GM12891 (cell line): ENCODE measurements around the gene TCTN3.

Experiments
- PAX5 ChIP-seq: IDR thresholded peaks from 2 replicates; pipeline ENCODE4 v1.6.1; 2011; ENCODE audit warnings: low read length, moderate library complexity, mild to moderate bottlenecking; ENCODE audit not compliant: insufficient read depth, severe bottlenecking
- POLR2A ChIP-seq: IDR thresholded peaks from 2 replicates; pipeline ENCODE4 v1.6.1; 2011; ENCODE audit warnings: low read depth, low read length, control low read depth
- POLR2AphosphoS5 ChIP-seq: IDR thresholded peaks from 2 replicates; pipeline ENCODE4 v1.6.1; 2011; ENCODE audit warnings: low read depth, low read length, control low read depth
- POU2F2 ChIP-seq: IDR thresholded peaks from 2 replicates; pipeline ENCODE4 v1.6.1; 2011; ENCODE audit warnings: low read depth, mild to moderate bottlenecking, control low read depth, low read length, moderate library complexity
- SPI1 ChIP-seq: IDR thresholded peaks from 2 replicates; pipeline ENCODE4 v1.6.1; 2011; ENCODE audit warnings: low read depth, low read length, control low read depth
- TAF1 ChIP-seq: IDR thresholded peaks from 2 replicates; pipeline ENCODE4 v1.6.1; 2011; ENCODE audit warnings: low read depth, low read length, control low read depth

DNA sequence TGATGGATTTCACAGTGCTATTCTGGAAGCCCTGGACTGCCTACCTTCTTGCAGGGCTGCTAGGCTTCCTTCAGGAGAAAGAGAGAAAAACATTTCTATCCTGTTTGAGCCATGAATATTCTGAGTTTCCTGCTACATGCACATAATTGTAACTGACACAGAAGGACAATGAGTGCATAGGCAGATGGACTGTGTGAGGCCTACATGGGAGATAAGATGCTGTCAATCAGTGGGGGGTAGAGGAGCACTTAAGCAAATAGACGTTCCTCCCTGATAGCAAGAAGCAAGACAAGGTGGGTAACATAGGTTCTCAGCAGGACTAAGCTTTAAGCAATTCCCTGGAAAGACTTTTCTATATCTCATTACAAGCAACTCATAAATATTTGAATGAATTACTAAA is 48.8 kb downstream of the TCTN3 start:
- TF ChIP-seq POLR2AphosphoS5 (no peak), POLR2A (no peak), SPI1 (no peak), TAF1 (no peak), POU2F2 (no peak), PAX5 (no peak)
